CD4-positive, alpha-beta T cell treated with Interleukin-1 beta for 1 hour (primary cell): ENCODE data around the gene TMEM184B.

Experiments used
- DNase-seq, 2 donors: peaks; one replicate each; pipeline ENCODE4 v3.0.0-alpha.2; 2020 to 2022

Gene TMEM184B

GRCh38 chr22:38175206-38176118 is 97.3 kb downstream of the TMEM184B start:
- DNase-seq, result no peak

GRCh38 chr22:38174626-38175025 is 98.2 kb downstream of the TMEM184B start:
- DNase-seq, result no peak

- no peak for DNase-seq
These were observed 99.2 kb downstream of the TMEM184B start for GRCh38 chr22:38173641-38173906.

GRCh38 chr22:38172832-38173640 is 99.8 kb downstream of the TMEM184B start:
- DNase-seq, result peak; percentile 63 to 76

GRCh38 chr22:38171927-38172831 is 100.6 kb downstream of the TMEM184B start:
- no peak for DNase-seq

- no peak for DNase-seq
These were observed 102.3 kb downstream of the TMEM184B start for GRCh38 chr22:38170469-38170868.
